ENCODE results near the gene SRD5A1. TPM values are rescaled to one million over a fixed set of nuclear protein-coding genes. Genes with fewer than 3 reads are reported as not detected.

Gene SRD5A1
- total RNA-seq, 4 donors from 2014 or later = 34.1 to 126 (median 80.1) TPM

GRCh38 chr5:6674421-6674820, 41.2 kb downstream of the SRD5A1 start:
- intact Hi-C loops (cut with DNase I) = no loop called here

GRCh38 chr5:6674886-6675285, 41.6 kb downstream of the SRD5A1 start:
- H3K27ac ChIP-seq = no peak overlapping the region
- no peaks in the 10 kb centered on the region for H3K4me1 ChIP-seq
- no peaks in the 10 kb centered on the region for H3K27me3 ChIP-seq
- TF ChIP-seq POLR2A (IDR thresholded peaks at IDR 0.05) (no peak), CTCF (IDR thresholded peaks at IDR 0.05) (no peak)
- WGBS, 2 donors = 92 to 95% methylated on average over 4 to 10 of the region's 10 CpGs
- no peaks in the 10 kb centered on the region for H3K9me3 ChIP-seq
- peaks cover 0 to 37% (median 0%) of the 10 kb centered on the region in 3 donors for H3K36me3 ChIP-seq
- intact Hi-C loops (cut with DNase I) = no loop called here
- no peak overlapping the region for H3K4me3 ChIP-seq
- no peak for DNase-seq

More at GRCh38 chr5:6674421-6674820, 41.2 kb downstream of the SRD5A1 start:
- no peak for DNase-seq
- Histone ChIP-seq H3K9me3 (no peaks in the 10 kb centered on the region), H3K4me1 (no peaks in the 10 kb centered on the region), H3K4me3 (no peak overlapping the region), H3K36me3 (peaks cover 0 to 42% (median 0%) of the 10 kb centered on the region in 3 donors), H3K27ac (no peak overlapping the region), H3K27me3 (no peaks in the 10 kb centered on the region)
- no peak for TF ChIP-seq POLR2A (IDR thresholded peaks at IDR 0.05)
- TF ChIP-seq CTCF (IDR thresholded peaks at IDR 0.05) = no peak
- 93 to 100% methylated on average over 3 of the region's 3 CpGs for WGBS, 2 donors

GRCh38 chr5:6675784-6676491, 42.7 kb downstream of the SRD5A1 start:
- H3K9me3 ChIP-seq = no peaks in the 10 kb centered on the region
- H3K36me3 ChIP-seq = peaks cover 0 to 27% (median 0%) of the 10 kb centered on the region in 3 donors
- H3K4me1 ChIP-seq = no peaks in the 10 kb centered on the region
- H3K4me3 ChIP-seq = no peak overlapping the region
- TF ChIP-seq POLR2A (IDR thresholded peaks at IDR 0.05) (no peak), CTCF (IDR thresholded peaks at IDR 0.05) (no peak)
- no peak overlapping the region for H3K27ac ChIP-seq
- intact Hi-C loops (cut with DNase I) = no loop called here
- no peak for DNase-seq
- no peaks in the 10 kb centered on the region for H3K27me3 ChIP-seq
- WGBS, 2 donors = 85 to 89% methylated on average over 5 of the region's 5 CpGs

GRCh38 chr5:6676702-6677101, 43.5 kb downstream of the SRD5A1 start:
- no peaks in the 10 kb centered on the region for H3K9me3 ChIP-seq
- no peaks in the 10 kb centered on the region for H3K4me1 ChIP-seq
- H3K27ac ChIP-seq = no peak overlapping the region
- TF ChIP-seq POLR2A (IDR thresholded peaks at IDR 0.05) (no peak), CTCF (IDR thresholded peaks at IDR 0.05) (no peak)
- peaks cover 0 to 20% (median 0%) of the 10 kb centered on the region in 3 donors for H3K36me3 ChIP-seq
- no peak overlapping the region for H3K4me3 ChIP-seq
- intact Hi-C loops (cut with DNase I) = no loop called here
- H3K27me3 ChIP-seq = no peaks in the 10 kb centered on the region
- WGBS, 2 donors = 54 to 55% methylated on average over 2 of the region's 2 CpGs
- no peak for DNase-seq

GRCh38 chr5:6678385-6678784, 45.1 kb downstream of the SRD5A1 start:
- TF ChIP-seq POLR2A (IDR thresholded peaks at IDR 0.05) (no peak), CTCF (IDR thresholded peaks at IDR 0.05) (no peak)
- Histone ChIP-seq H3K4me1 (no peaks in the 10 kb centered on the region), H3K9me3 (no peaks in the 10 kb centered on the region), H3K4me3 (no peak overlapping the region), H3K36me3 (peaks cover 0 to 3% (median 0%) of the 10 kb centered on the region in 3 donors), H3K27me3 (peaks cover 0 to 6% (median 0%) of the 10 kb centered on the region in 4 donors), H3K27ac (no peak overlapping the region)
- 100% methylated on average over 1 of the region's 1 CpG; no CpG with 5 or more reads in 1 of the 2 donors for WGBS, 2 donors
- no peak for DNase-seq
- intact Hi-C loops (cut with DNase I) = no loop called here
